HG02870 (cell line): ENCODE results near the gene CTBP1.
A peak's percentile ranks its signal among the peaks of the same experiment; 100 is the strongest.

ENCODE experiments used
- ATAC-seq: cut with Tn5 transposase; IDR thresholded peaks from one replicate; pipeline ENCODE4 v1.9.1; 2021; ENCODE audit warnings: mild to moderate bottlenecking, moderate library complexity; ENCODE audit not compliant: unreplicated experiment

The CTBP1 gene

DNA sequence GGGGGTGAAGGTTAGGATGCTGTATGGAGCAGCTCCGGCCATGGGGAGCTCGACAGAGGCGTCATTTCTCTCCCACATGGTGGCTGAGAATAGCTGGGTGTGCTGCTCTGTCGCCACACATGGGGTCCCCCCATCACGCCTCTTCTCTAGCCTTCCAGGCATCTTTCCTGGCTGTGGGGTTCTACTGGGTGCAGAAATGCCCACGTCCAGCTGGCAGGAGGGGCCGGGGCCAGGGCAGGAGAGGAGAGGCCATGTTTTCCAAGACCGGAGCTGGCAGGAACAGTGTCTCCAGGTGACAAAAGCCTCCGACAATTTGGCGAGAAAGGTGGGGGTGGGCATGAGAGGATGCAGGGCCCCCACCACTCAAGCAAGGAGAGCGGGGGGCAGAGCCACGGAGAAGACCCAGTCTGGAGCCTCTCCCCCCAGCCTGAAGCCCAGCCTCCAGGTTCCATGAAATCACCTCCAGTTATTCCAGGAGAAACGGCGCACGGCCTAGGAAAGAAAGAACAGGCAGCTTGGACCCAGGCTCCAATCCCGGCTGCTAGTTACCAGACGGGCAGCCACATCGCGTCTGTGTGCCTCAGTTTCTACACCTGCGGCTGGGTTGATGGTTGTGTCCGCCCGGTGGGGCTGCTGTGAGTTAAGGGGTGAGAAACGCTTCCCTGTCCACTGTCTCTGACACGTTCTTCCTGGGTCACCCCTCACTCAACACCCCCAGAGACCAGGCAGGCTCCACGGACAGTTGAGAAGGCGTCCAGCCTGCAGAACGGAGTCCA, 49.2 kb downstream of the CTBP1 start:
- no peak for ATAC-seq

DNA sequence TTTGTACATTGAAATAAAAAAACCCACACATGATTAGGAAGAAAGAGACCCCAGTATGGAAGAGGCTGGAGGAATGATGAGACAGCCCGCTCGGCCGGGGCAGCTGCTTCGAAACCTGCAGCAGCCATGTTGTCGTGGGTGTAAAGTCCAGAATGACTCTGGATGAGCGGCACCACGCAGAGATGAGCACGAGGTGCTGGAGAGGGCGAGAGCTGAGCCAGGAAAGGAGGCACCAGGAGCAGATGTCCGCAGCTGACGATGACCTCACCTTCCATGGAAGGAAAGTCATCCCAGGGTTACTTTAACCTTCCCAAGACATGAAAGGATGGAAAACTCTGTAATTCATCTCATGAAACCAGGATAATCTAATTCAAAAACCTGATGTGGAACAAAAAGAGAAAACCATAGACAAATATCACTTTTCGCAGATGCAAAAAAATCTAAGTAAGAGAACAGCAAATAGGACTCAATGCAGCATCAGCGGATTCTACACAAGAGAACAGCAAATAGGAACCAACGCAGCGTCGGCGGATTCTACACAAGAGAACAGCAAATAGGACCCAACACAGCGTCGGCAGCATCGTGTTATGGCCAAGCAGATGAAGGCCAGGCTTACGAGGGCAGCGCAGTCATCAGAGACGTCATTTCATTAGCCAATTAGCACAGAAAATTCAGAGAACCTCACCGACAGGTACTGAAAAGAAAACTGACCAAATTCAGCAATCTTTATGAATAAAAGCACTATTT, 50.7 kb downstream of the CTBP1 start:
- no peak for ATAC-seq

DNA sequence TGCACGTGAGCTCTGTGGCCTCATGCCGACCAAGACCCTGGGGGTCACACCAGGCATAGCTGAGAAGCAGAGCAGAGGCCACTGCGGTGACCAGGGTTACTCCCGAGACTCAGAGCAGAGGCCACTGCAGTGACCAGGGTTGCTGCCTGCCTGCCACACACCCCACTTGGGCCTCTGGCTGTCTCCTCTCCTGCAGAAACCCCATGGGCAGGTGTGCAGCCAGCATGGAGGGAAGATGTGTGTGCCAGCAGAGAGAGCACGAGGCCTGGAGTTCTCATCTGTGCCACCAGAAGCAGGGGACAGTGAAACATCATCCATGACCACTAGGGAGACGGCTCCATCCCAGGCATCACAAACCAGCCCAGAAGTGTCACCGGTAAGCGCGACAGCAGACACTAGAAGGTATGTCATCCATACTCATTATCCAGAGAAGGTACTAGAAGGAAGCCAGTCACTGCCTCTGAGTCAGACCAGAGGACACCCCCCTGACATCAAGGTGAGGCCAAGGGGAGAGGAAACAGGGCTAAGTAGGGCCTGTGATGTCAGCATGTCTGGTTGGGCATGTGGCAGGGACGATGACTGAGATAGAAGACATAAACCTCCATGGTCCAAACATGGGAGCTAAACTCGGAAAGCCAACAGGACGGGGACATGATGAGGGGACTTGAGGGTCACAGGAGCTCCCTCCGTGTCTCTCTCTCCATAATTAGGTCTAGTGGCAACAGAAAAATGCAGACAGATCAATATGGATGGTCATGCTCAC, 52.3 kb downstream of the CTBP1 start:
- no peak for ATAC-seq

DNA sequence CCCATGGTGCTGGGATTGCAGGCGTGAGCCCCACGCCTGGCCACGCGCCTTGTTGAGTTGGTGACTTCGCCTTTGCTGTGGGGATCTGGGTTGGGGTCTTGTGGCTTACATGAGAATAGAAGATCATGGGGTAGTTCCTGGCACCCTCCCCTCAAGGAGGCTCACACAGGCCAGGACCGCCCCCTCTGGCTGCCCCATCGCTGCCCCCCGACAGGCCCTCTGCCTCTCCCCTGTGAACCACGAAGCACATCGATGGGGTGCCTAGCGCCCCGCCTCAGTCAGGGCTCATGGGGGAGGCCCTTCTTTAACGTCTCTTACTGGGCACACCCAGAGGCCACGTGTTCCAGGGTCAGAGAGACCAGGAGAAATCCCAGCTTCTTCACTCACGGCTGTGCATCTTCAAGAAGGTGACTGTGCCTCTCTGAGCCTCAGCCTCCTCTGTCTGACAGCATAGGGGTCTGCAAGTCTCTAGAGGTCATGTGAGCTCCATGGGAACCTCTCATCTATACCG, 53.0 kb downstream of the CTBP1 start:
- ATAC-seq = no peak

DNA sequence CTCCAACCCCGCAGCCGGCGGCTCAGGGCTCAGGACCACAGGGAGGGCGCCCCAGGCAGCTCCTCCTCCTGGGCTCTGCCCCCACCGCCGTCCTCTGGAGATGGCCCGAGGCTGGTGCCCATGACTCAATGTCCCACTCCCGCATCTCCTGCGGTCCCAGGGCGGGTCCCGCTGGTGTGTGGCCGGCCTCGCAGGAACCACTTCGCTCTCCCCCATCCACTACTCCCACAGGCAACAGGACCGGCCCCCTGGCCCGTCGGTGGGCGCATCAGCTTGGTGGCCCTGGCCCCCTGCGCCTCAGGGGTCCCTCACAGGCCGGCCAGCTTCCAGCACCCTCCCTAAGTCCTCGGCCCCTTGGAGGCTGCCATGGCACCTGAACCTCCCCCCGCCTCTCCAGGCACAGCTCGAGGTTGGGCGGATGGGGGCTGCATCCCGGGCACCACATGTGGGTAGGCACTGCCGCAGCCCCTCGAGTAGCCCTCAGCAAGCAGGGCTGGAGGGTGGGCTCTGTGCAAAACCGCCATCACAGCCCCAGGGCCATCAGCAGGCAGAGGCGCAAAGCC, 53.7 kb downstream of the CTBP1 start:
- no peak for ATAC-seq

DNA sequence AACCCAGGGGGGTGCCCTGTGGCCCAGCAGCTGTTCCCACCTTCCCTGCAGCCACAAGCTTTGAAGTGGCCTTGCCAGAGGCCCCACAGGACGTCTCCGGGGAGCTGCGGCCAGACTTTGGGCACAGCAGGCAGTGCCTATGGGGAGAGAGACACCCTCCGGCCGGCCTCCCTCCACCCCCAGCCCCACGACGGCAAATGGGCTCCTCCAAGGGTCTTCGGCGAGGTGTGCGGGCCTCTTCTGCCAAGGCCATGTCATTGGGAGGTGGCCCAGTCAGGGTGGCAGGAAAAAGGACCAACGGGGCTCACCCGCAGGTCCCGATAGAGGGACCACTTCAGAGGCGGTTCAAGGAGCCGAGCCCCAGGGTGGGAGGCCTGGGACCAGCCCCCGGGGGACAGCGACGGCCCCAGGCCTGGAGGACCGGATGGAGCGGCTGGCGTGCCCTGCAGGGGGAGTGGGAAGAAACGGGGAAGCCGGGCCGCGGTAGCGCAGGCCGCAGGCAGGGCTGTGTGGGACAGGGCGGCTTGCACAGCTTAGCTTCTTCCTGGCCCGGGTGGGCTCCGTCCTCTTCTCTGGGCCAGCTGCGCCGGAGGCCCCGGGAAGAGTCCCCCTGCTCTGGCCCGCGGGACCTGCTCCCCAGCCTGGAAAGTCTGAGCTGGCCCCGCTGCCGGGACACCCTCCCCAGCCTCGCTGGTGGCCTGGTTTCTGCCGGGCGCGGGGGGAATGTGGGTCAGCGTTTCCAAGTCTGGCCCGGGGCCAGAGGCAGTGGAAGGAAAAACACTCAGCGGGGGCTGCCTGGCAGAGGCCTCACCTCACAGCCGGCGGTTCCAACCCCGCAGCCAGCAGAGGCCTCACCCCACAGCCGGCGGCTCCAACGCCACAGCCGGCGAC, 54.7 kb downstream of the CTBP1 start:
- ATAC-seq = no peak

DNA sequence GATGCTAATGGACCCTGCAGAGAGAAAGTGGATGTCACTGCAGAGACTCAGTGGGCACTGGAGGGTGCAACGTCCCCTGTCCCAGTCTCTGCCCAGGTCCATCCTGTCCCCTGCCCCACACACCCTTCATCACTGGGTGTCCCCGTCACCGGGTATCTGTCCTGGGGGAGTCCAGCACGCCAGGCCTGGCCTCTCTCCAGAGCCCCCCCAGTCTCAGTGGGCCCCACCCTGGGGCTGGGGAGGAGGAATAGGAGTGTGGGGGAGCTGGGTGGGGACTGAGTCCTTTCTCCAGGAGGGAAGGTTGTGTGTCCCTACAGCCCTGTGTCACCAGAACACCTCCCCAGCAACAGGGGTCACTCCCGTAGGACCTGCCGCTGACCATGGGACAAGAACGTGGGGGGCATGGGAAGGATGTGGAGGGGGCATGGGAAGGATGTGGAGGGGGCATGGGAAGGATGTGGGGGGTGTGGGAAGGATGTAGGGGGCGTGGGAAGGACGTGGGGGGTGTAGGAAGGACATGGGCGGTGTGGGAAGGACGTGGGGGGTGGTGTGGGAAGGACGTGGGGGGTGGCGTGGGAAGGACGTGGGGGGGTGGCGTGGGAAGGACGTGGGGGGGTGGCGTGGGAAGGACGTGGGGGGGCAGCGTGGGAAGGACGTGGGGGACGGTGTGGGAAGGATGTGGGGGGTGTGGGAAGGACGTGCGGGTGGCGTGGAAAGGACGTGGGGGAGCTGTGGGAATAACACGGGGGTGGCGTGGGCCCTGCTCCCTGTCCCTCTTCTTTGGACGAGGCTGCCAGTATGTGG, 55.5 kb downstream of the CTBP1 start:
- no peak for ATAC-seq

DNA sequence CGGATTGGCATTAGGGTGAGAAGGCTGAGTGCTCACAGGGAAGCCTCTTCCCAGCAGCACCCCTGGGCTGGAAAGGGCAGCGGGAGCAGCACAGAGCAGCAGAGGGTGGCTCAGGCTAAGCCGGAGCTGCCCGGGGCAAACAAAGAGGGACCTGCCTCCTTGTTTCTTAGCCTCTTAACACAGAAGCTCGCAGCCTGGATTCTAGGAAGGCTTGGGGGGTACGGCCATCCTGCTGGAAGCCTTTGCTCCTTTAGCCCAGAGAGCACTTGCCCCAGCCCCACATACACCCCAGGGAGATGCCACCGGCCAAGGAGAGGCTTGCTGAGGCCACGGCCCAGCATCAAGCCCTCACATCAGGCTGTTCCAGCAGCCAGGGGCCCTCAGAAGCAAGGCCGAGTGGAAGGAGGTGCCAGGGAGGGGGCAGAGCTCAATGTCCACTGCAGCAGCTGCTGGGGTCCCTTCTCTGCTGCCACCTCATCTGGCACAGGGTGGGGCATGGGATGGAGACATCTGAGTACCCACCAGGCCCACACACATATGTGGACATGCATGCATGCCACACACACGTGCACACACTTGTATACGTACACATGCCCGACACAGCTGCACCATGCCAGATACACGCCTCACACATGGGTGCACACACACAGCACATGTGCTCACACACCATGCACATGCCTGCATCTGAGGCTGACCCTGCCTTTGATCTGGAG, 56.3 kb downstream of the CTBP1 start:
- no peak for ATAC-seq

DNA sequence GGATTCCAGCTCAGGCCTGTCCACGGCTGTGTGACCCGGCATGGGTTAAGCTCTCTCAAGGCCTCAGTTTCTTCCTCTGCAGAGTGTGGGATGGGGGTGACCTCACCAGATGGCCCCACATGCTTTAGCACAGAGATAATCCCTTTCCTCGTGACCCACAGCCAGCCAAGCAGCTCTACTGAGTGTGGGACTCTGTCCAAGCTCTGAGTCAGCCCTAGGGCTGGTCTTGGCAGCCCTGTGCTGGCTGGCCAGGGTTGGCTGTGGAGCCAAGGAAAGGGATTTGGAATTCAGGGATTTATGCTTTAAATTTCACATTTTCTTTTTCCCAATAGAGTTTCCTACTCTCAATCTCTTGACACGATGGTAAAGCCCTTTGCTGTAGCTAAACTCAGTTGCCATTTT, 56.8 kb downstream of the CTBP1 start:
- no peak for ATAC-seq

DNA sequence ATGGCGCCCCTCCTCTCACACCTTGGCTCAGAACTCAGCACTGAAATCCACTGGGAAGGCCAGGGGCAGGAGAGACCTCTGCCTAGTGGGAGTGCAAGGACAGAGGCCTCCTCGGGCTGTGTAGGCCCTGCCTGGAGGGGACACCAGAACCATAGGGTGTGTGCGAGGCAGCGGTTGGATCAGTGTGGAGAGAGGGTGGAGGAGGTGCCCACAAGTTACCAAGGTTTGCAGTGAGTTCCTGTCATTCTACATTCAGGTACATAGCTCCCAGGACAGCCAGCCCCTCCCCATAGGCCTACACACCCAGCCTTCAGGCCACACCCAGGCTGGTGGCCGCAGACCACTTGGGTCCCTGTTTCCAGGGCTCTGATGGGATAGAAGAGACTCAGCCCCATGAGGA, 57.3 kb downstream of the CTBP1 start:
- ATAC-seq = no peak

DNA sequence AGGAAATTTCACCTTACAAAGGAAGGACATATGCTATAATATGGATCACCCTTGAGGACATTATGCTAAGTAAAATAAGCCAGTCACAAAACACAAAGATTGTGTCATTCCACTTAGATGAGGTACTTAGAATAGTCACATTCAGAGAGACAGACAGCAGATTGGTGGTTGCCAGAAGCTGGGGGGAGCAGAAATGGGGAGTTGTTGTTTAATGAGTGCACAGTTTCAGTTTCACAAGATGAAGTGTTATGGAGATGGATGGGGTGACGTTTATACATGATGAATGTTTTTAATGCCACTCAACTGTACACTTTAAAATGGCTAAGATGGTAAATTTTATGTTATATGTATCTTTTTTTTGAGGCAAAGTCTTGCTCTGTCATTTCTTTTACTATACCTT, 61.7 kb downstream of the CTBP1 start:
- peak; percentile 51 for ATAC-seq

DNA sequence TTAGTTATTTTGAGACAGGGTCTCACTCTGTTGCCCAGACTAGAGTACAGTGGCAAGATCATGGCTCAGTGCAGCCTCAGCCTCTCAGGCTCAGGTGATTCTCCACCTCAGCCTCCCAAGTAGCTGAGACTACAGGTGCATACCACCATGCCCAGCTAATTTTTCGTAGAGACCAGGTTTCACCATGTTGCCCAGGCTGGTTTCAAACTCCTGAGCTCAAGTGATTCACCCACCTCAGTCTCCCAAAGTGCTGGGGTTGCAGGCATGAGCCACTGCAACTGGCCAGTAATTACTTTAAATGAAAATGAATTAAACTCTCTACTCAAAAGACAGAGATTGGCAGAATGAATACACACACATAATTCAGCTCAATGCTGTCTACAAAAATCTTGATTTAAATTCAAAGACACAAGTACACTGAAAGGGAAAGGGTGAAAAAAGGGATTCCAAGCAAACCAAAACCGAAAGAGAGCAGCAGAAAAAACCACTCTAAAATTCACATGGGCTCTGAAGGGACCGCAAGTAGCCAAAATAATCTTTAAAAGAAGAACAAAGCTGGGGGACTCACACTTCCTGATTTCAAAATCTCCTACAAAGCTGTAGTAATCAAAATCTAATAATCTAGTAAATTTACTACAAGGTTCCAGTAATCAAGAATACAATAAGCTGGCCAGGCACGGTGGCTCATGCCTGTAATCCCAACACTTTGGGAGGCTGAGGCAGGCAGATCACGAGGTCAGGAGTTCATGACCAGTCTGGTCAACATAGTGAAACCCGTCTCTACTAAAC, 64.8 kb downstream of the CTBP1 start:
- peak; percentile 63 for ATAC-seq

DNA sequence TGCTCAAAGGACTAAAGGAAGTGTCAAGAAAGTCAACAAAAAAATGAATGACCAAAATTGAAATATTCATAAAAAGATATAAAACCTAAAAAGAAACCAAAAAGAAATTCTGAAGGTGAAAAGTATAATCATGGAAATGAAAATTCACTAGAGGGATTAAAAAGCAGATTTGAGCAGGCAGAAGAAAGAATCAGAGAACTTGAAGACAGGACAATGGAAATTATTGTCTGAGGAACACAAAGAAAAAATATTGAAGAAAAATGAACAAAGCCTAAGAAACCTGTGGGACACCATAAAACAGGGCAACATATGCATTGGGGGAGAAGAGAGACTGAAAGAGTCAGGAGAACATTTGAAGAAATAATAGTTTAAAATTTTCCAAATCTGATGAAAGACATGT, 66.6 kb downstream of the CTBP1 start:
- ATAC-seq = no peak

DNA sequence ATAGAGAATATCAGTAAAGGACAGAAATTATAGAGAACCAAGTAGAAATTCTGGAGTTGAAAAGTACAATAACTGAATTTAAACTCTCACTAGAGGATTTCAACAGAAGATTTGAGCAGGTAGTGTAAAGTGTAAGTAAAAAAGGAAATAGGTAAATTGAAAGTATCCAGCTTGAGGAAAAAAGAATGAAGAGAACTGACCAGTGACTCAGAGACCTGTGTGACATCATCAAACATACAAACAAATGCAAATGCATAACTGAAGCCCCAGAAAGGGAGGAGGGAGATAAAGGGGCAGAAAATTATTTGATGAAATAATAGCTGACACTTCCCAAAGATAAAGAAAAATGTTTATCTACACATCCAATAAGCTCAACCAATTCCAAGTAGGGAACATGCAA, 68.3 kb downstream of the CTBP1 start:
- no peak for ATAC-seq

DNA sequence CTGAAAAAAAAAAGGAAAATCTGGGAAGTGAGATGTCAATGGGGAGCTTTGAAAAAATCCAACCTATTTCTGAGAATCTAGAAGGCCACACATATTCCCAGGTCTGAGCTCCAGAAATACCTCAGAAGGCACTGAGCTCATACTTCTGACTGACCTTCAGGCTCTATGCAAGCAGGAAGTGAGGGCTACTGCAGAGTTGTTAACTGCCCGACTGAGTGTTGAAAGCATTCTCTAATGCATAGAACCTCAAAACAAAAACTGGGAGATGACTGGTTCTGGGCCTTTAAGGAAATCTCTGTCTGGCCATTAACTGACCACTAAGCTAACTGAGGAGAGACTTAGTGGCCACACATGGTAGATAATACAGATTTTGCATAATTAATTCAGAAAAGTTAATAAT, 69.0 kb downstream of the CTBP1 start:
- no peak for ATAC-seq

DNA sequence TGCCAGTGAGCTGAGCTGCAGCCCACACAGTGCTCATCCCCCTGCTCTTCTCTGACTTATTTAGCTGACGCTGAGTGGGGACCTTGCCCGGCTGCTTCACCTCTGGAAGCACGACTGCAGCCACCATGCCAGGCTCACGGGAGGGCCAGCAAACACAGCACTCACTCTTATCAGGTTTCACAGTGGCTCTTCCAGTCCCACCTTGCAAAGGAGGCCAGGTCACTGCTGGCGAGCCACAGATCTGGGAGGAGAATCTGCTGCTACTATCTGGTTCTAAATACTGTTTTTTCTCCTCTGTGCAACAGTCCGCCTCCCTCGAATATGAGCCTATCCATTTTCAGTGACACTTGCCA, 69.9 kb downstream of the CTBP1 start:
- no peak for ATAC-seq

DNA sequence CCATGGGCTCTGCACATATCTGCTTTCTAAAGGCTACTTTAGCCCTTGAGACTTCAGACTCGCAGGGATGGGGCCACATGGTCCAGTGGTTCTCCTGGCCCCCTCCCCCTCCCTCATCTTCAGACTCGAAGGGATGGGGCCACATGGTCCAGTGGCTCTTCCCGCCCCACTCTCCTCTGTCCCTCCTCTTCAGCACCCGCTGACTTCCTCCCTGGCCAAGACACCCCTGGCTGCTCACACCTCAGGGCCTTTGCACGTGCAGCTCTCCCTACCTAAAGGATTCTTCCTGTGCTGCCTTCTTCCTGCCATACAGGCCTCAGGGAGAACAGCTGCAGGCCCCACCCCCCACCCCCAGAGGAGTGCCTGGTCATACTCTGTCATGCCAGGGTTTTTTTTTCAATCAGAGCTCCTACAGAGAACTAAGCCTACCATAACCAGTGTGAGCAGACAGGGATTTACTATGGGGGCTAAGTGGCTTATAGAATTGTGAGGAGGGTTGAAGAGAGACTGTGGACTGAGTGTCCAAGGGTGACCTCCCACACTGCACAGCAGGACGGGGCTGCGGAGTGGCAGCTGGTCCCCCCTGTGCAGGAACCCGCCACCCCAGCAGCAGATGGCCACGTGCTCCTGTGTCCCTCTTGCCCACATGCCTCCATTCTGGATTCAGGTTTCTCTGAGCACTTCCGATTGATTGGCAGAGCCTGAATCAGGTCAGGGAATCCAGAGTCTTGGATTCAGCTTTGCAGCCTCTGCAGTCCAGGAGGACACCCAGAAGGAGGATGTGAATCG, 70.4 kb downstream of the CTBP1 start:
- ATAC-seq = no peak
